ENCODE data around the gene KCTD21. TPM values are rescaled to one million over a fixed set of nuclear protein-coding genes. Genes with fewer than 3 reads are reported as not detected.

KCTD21 gene
- polyA plus RNA-seq, 10 donors, result 5.9 to 7.4 (median 6.7) TPM

GRCh38 chr11:78140392-78141077 lies 47.9 kb downstream of the KCTD21 start:
- no peak for DNase-seq

- peak; percentile 95 to 99 (median 98) for DNase-seq
Measured at GRCh38 chr11:78139422-78140391, 48.7 kb downstream of the KCTD21 start, which contains the start of gene ALG8. Gene ALG8 (minus strand): TSS chr11:78139626. CDS start chr11:78139588, 38 bp downstream.

DNA sequence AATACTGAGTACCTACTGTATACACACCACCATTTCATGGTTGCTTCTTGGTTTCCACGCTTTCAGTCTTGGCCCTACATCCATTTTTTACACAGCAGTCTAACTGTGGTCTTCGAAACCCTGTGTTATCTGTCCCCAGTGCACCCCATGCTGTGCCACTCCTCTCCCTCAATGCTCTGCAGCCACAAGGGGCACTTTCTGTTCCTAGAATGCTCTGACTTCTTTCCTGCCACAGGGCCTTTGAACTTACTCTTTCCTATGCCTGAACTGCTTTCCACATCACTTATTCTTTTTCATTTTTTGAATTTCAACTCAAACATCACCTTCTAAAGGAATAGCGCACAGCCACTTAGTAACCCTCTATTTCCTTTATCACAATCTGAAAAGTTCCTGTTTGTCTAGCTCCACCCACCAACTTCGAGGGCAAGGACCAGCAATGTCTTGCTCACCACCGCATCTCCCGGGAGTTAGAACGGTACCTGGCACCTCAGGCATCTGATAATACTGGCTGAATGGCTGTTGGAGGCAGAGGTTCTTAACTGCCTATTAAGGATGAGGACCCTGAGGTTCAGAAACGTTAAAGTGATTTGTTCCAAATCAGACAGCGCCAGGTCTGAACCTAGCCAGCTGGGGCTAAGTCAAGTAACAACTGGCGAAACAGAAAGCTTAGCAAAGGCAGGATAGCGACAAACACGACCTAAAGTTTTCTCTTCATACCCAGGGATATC lies 49.6 kb downstream of the KCTD21 start:
- DNase-seq, result peak in 1 of 3 donors; percentile 6

GRCh38 chr11:78138291-78138690 lies 50.1 kb downstream of the KCTD21 start:
- peak in 1 of 3 donors; percentile 11 for DNase-seq

- no peak for DNase-seq
Measured at GRCh38 chr11:78132475-78132874, 56.0 kb downstream of the KCTD21 start.

GRCh38 chr11:78131956-78132355 lies 56.5 kb downstream of the KCTD21 start:
- DNase-seq, result no peak

DNA sequence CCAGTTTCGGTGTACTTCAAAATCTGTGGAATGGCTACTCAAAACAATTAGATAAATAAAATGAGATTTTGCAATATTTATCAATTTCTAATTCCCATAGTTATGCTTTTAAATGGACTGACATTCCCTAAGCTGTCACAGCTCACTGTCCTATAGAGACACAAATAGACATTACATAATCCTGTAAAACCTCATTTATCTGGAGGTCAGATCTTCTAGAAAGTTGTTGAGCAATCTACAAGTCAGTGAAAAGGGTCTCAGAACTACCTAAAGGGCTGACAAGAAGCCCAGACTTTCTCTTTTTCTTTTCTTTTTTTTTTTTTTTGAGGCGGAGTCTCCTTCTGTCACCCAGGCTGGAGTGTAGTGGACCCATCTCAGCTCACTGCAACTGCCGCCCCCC lies 61.0 kb downstream of the KCTD21 start:
- DNase-seq, result no peak

Other genes starting within 250 kb of the KCTD21 start
- gene INTS4, start 194.0 kb downstream of the KCTD21 start, polyA plus RNA-seq (ENCODE audit: insufficient read length in 10 of 10), result 10 to 100 TPM; 16.4 to 32.8 (median 25.3) TPM
- gene KCTD14, start 165.3 kb downstream of the KCTD21 start, polyA plus RNA-seq (ENCODE audit: insufficient read length in 10 of 10), result 1 to 10 TPM in 8 of 10 donors, under 1 TPM in 2; 0.66 to 1.8 (median 1.4) TPM
- gene THRSP, start 124.8 kb downstream of the KCTD21 start, polyA plus RNA-seq (ENCODE audit: insufficient read length in 10 of 10), result under 1 TPM in 9 of 10 donors, not detected in 1; 0.11 to 0.99 (median 0.17) TPM
- 100 to 1,000 TPM; 118 to 189 (median 155) TPM for gene NDUFC2, start 108.8 kb downstream of the KCTD21 start, polyA plus RNA-seq (ENCODE audit: insufficient read length in 10 of 10)
- 10 to 100 TPM; 18.4 to 35.3 (median 25.6) TPM for gene ALG8, start 49.0 kb downstream of the KCTD21 start, polyA plus RNA-seq (ENCODE audit: insufficient read length in 10 of 10)
- 1 to 10 TPM; 2.9 to 5.6 (median 4.1) TPM for gene USP35, start 293 bp upstream of the KCTD21 start, polyA plus RNA-seq (ENCODE audit: insufficient read length in 10 of 10)
- 10 to 100 TPM; 12.5 to 17.6 (median 14.2) TPM for gene GAB2, start 229.2 kb upstream of the KCTD21 start, polyA plus RNA-seq (ENCODE audit: insufficient read length in 10 of 10)